HG03558 (cell line): ENCODE results near the gene C12orf75.
"Not testable (repeated sequence)": the region's sequence is repeated elsewhere in the genome, so short reads cannot be mapped to it uniquely, and the experiment has no call there.

Experiments used
- ATAC-seq: cut with Tn5 transposase; IDR thresholded peaks from one replicate; pipeline ENCODE4 v1.9.1; 2021; ENCODE audit warnings: moderate number of reproducible peaks; ENCODE audit not compliant: unreplicated experiment; ENCODE audit errors: extremely low read depth

Gene C12orf75

GRCh38 chr12:105330283-105330930 lies at the start of gene C12orf75:
TSS of gene C12orf75 (plus strand) at chr12:105330691. CDS start at chr12:105330892, 201 bp downstream.
- ATAC-seq, result peak; percentile 80

- no peak for ATAC-seq
These were observed 49.4 kb upstream of the C12orf75 start for GRCh38 chr12:105280966-105281693.

GRCh38 chr12:105281694-105282049 lies 48.8 kb upstream of the C12orf75 start:
- no peak for ATAC-seq

GRCh38 chr12:105285378-105285777 lies 45.1 kb upstream of the C12orf75 start:
- ATAC-seq, result no peak

GRCh38 chr12:105287408-105287807 lies 43.1 kb upstream of the C12orf75 start:
- no peak for ATAC-seq

GRCh38 chr12:105288311-105288996 lies 42.0 kb upstream of the C12orf75 start:
- no peak for ATAC-seq

GRCh38 chr12:105289114-105289904 lies 41.2 kb upstream of the C12orf75 start:
- no peak for ATAC-seq

- no peak for ATAC-seq
These were observed 39.0 kb upstream of the C12orf75 start for GRCh38 chr12:105291531-105291930.

GRCh38 chr12:105292705-105293104 lies 37.8 kb upstream of the C12orf75 start:
- ATAC-seq, result no peak

GRCh38 chr12:105293187-105293586 lies 37.3 kb upstream of the C12orf75 start:
- no peak for ATAC-seq

- no peak for ATAC-seq
These were observed 36.3 kb upstream of the C12orf75 start for GRCh38 chr12:105294161-105294560.

GRCh38 chr12:105294886-105295479 lies 35.5 kb upstream of the C12orf75 start:
- ATAC-seq, result no peak

- no peak for ATAC-seq
These were observed 34.1 kb upstream of the C12orf75 start for GRCh38 chr12:105296116-105297089.

GRCh38 chr12:105300883-105301282 lies 29.6 kb upstream of the C12orf75 start:
- no peak for ATAC-seq

- no peak for ATAC-seq
These were observed 28.8 kb upstream of the C12orf75 start for GRCh38 chr12:105301696-105302095.

- not testable (repeated sequence) for ATAC-seq
These were observed 27.5 kb upstream of the C12orf75 start for GRCh38 chr12:105302986-105303385.

- not testable (repeated sequence) for ATAC-seq
These were observed 25.9 kb upstream of the C12orf75 start for GRCh38 chr12:105304626-105305025.

GRCh38 chr12:105307601-105308314 lies 22.7 kb upstream of the C12orf75 start:
- not testable (repeated sequence) for ATAC-seq
